Endothelial cell of hepatic sinusoid (primary cell): ENCODE results near the gene PSMA2.

ENCODE experiments used
- in situ Hi-C: cut with HindIII; loops from 2 replicates; pipeline ENCODE4 v1.10.0; 2017; ENCODE audit warnings: low sequenced_read_pairs

Gene PSMA2

GRCh38 chr7:42940985-42941847 is 9.2 kb upstream of the PSMA2 start:
- in situ Hi-C loops: no loop called here

- in situ Hi-C loops: no loop called here
These were observed 7.7 kb upstream of the PSMA2 start for GRCh38 chr7:42939457-42940240.

- in situ Hi-C loops: no loop called here
These were observed 3.9 kb upstream of the PSMA2 start for GRCh38 chr7:42935861-42936260.

DNA sequence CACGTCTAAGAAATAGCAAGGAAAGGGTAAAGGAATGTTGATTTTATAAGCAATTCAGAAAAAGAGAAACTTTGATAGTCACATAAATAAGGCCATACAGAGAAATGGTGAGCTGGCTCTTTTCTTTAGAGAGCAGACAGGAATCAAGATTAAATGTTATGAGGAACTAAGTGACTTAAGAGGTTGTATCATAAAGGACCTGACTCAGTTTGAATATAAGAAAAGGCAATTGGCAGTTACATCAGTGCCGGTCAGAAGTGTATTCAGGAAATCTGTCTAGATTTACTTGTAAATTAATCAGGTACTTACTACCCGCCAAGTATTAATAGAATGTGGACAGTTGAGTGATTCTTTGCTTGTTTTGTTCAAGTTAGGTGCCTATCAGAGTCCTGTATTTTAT is 2.3 kb upstream of the PSMA2 start:
- in situ Hi-C loops: no loop called here

GRCh38 chr7:42932811-42933591 is 1.0 kb upstream of the PSMA2 start:
- in situ Hi-C loops: no loop called here

- in situ Hi-C loops: no loop called here
These were observed 534 bp downstream of the PSMA2 start for GRCh38 chr7:42931447-42931833.

DNA sequence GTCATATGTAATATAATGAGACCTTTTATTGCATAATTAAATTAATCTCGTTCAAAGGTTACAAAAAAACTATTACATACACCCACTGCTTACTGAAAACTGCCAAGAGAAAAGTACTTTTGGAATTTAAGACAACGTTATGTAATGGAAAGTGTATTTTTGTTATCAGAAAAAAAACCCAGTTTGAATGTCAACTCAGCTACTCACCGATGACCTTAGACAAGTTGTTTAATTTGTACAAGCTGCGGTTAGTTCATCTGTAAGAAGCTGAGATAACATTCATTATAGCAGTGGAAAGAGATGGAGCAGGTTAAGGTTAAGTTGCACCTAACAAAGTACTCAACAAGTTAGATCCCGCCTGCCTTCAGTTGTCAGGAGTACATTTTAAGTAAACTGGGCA is 1.1 kb downstream of the PSMA2 start:
- in situ Hi-C loops: no loop called here

- in situ Hi-C loops: no loop called here
These were observed 2.5 kb downstream of the PSMA2 start for GRCh38 chr7:42929449-42929848.

DNA sequence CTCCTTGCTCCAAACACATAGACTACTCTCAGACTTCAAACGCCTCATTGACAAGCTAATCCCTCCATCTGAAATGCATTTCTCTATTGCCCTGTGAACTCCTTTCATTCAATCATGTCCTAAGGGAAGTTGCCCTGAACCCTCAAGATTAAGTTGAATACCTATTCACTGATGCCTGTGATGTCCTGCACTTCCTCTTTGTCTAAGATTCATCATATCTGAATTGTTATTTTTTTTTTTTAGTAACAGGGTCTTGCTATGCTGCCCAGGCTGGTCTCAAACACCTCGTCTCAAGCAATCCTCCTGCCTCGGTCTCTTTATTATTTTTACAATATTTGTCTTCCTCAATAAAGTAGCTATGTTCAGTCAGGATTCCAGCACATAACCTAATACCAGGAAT is 3.2 kb downstream of the PSMA2 start:
- in situ Hi-C loops: no loop called here

- in situ Hi-C loops: no loop called here
These were observed 5.8 kb downstream of the PSMA2 start for GRCh38 chr7:42926204-42926603.

DNA sequence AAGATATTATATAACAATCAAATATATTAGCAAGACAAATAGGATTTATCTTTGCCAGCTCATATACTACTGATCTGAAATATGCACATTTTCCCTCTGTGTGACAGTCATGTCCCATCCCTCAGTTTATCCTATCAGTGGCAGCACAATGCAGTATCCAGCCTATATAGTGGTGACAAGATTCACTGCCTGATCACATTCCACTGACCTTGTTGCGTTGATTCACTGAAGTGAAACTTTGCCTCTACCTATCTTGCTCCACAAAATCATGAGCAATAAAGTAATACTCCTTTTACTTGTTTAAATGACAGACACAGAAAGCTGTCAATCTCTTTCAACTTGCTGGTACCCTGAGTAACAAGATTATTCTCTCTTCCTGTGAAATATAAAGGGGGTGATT is 6.3 kb downstream of the PSMA2 start:
- in situ Hi-C loops: no loop called here

GRCh38 chr7:42924223-42924838 is 7.6 kb downstream of the PSMA2 start:
- in situ Hi-C loops: no loop called here

- in situ Hi-C loops: no loop called here
These were observed 9.8 kb downstream of the PSMA2 start for GRCh38 chr7:42922017-42922753.

- in situ Hi-C loops: no loop called here
These were observed 16.6 kb downstream of the PSMA2 start for GRCh38 chr7:42915356-42915755.

GRCh38 chr7:42914421-42915045 is 17.4 kb downstream of the PSMA2 start:
- in situ Hi-C loops: no loop called here

GRCh38 chr7:42914009-42914408 is 18.0 kb downstream of the PSMA2 start:
- in situ Hi-C loops: no loop called here

DNA sequence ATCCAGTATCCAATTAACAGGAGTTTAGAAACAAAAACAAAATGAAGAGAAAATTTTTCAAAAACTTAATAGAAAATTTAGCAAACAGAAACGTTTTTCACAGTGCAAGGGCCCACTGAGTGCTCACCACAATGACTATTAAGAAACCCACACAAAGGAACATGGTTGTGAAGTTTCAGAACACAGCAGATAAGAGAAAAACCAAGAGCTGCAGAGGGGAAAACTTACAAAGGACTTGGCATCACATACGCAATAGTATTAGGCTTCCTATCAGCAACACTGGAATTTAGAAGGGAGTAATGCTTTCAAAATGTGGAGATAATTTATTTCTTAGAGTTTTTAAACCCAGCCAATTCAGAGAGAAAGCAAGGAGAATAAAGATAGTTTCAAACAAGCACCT is 18.4 kb downstream of the PSMA2 start:
- in situ Hi-C loops: no loop called here

GRCh38 chr7:42911454-42912447 is 20.2 kb downstream of the PSMA2 start, which contains the start of gene C7orf25:
TSS of gene C7orf25 (minus strand) at chr7:42912070. CDS start at chr7:42910900, 1,170 bp downstream.
- in situ Hi-C loops: no loop called here
